CD4-positive, alpha-beta T cell treated with Interleukin-12 subunit alpha and Interleukin-12 subunit beta, for 1 hour (primary cell): ENCODE data around the gene CIAO2A.
"Not testable (repeated sequence)": the region's sequence is repeated elsewhere in the genome, so short reads cannot be mapped to it uniquely, and the experiment has no call there.

Experiments used
- DNase-seq: peaks from one replicate; pipeline ENCODE4 v3.0.0-alpha.2; 2020

Gene CIAO2A

DNA sequence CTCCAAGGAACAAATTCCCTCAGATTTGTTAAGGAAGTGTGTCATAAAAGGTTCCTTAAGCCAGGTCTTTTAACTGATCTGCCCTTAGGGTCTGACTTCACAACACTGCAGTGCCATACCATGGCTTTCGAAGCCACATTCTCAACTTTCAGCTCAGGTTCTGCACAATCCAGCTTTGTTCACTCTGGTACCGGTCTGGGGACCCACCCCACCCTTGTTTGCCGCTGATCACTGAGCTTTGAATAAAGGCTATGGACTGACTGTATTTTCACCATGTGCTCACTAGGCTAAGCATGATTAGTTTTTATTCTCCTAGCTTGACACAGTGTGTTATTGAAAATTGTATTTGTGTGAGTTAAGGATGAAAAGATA lies 18.0 kb upstream of the CIAO2A start:
- no peak for DNase-seq

- DNase-seq, result no peak
These were observed 17.5 kb upstream of the CIAO2A start for GRCh38 chr15:64110950-64111678.

- DNase-seq, result not testable (repeated sequence)
These were observed 16.6 kb upstream of the CIAO2A start for GRCh38 chr15:64110108-64110701.

- no peak for DNase-seq
These were observed 13.7 kb upstream of the CIAO2A start for GRCh38 chr15:64107337-64107736.

- no peak for DNase-seq
These were observed 11.6 kb upstream of the CIAO2A start for GRCh38 chr15:64105113-64105704.

DNA sequence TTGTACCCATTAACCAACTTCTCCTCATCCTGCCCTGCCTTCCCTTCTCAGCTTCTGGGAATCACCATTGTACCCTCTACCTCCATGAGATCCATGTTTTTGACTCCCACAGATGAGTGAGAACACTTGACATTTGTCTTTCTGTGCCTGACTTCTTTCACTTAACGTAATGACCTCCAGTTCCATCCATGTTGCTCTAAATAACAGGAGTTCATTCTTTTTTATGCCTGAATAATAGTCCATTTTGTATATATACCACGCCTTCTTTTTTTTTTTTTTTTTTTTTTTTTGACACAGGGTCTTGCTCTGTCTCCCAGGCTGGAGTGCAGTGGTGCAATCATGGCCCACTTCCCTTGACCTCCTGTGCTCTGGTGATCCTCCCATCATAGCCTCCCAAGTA lies 8.9 kb upstream of the CIAO2A start:
- DNase-seq, result no peak

- DNase-seq, result no peak
These were observed 7.3 kb upstream of the CIAO2A start for GRCh38 chr15:64100958-64101357.

GRCh38 chr15:64099379-64099778 lies 5.7 kb upstream of the CIAO2A start:
- DNase-seq, result no peak

- peak; percentile 13 for DNase-seq
These were observed 3.2 kb upstream of the CIAO2A start for GRCh38 chr15:64096668-64097384.

- peak; percentile 98 for DNase-seq
These were observed 2.4 kb upstream of the CIAO2A start, which contains the start of gene SNX1 for GRCh38 chr15:64095795-64096667. SNX1 (plus strand) TSS chr15:64095982; CDS start chr15:64096014, 32 bp downstream.

GRCh38 chr15:64095431-64095794 lies 1.8 kb upstream of the CIAO2A start:
- no peak for DNase-seq

DNA sequence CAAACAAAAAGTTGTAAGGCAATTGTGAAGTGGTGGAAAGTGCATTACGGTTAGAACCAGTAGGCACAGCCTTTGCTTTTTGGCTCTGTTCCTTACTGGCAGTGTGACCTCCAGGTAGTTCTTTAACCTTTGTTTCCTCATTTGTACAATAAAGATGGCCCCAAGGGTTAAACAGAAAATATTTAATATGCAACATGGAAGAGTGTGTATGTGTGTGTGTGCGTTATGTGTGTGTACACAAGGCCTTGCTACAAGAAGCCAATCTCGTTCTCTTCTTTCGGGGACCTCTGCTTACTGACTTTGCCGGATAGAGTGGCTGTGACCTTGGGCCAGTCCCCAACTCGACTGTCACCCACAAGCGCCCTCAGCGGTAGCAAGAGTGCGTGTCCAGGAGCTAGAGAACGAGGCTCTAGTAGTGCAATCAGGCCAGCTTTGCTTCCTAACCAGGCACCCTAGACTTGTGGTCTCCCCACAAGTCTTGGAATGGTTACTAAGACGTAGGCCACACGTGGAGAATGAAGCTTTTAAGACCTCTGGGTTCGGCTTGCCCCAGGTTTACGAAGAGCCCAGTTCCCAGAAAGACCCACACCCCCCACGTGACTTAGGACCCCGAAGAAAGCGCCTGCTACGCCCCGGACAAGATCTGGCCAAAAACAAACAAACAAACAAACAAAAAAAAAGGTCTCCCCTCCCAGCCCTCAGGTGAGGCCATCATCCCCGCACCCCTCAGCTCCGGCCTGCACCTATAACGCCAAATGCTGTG lies 593 bp downstream of the CIAO2A start:
- DNase-seq, result peak; percentile 47

- peak; percentile 50 for DNase-seq
These were observed 1.4 kb downstream of the CIAO2A start for GRCh38 chr15:64092075-64092820.

- DNase-seq, result no peak
These were observed 3.1 kb downstream of the CIAO2A start for GRCh38 chr15:64090527-64090926.

DNA sequence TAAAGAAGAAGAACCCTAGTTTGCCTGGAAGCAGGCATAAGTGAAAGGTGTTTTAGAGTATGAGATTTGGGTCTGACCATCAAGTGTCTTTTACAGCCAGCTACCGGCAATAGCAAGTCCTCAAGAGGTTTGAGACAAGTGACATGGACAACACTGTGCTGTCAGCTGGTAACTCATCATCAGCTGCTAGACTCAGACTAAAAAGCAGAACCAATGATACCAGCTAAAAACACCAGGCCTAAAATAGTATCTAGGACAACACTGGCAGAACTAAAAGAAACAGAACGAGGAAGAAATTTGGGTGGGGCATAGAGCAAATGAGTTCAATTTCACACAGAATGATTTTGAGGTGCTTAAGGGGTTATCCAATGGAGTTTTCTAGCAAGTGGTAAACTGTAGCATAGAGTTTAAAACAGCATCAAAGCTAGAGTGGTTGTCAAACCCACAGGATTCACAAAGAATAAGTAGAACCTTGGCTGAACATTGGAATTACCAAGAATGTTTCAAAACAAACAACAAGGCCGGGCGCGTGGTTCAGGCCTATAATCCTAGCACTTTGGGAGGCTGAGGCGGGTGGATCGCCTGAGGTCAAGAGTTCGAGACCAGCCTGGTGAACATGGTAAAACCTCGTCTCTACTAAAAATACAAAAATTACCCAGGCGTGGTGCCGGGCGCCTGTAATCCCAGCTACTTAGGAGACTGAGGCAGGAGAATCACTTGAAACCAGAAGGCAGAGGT lies 3.9 kb downstream of the CIAO2A start:
- DNase-seq, result no peak

DNA sequence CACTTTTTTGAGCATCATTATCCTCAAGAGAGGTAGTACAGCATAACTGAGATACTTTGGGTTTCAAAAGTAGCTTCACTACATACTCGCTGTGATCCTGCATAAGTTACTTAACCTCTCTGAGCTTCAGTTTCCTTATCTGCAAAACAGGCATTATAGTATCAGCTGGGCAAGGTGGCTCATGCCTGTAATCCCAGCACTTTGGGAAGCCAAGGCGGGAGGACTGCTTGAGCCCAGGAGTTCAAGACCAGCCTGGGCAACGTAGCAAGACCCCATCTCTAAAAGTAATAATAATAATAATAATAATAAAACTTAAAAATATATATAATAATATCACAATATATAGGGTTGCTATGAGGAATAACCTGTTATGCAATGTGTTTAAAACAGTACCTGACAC lies 10.9 kb downstream of the CIAO2A start:
- DNase-seq, result no peak

- DNase-seq, result not testable (repeated sequence)
These were observed 20.1 kb downstream of the CIAO2A start for GRCh38 chr15:64073496-64073895.

DNA sequence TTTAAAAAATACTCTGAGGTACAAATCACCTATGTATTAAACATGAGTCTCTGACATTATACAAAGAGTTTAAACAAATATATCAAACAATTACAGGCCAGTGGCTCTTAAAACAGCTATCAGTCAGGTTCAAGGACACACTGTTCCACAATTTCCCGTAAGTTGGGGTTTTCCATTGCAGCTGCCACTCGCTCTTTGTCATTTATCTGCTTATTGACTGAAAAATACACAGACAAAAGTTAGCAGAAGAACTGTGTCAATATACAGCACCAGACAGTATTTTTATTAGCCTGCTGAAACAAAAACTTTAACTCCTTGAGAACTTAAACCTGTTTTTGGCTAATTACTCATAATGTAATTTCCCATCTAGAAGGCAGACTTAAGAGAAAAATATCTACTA lies 20.8 kb downstream of the CIAO2A start:
- no peak for DNase-seq

DNA sequence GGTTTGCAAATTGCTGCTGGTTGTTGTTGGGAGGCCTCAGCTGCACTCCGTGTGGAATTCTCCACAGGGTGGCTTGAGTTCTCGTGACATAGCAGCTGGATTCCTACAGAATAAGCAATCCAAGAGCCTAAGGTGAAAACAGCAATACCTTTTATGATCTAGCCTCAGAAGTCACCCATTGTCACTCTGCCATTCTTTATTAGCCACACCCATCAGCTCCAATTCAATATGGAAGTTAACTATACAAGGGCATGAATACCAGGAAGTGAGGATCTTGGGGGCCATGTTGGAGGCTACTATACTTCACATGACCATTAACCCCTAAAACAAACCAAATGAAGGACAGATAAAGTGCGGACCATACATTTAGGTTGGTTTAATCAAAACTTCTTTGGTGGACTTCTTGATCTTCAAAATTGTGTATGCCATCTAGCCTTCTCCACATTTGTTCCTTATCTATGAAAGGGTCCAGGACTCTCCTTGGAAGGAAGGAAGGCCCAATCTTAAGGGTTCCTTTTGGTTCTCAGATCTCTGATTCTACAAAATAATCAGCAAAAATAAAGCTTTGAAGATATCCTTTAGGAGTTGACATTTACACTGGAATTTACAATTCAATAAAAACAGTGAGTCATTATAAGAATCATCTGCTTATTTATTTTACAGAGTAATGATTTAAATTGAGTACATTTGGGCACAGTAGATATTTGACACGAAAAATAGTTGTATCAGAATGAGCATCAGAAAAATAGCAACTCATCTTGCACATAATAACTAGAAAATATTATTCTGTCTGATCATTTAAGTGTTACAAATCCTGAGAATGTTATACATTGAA lies 21.5 kb downstream of the CIAO2A start:
- no peak for DNase-seq
